T-helper 1 cell treated with Interleukin-12 subunit alpha and Interleukin-12 subunit beta and Interleukin-4 antibody, amounts not matched to agents 30 ng/mL and 1 ng/mL, for 36 hours (primary cell): Measurements from ENCODE around the gene GFI1B. TPM values are rescaled to one million over a fixed set of nuclear protein-coding genes. Genes with fewer than 3 reads are reported as not detected.

ENCODE experiments used
- intact Hi-C: fragments of 100-400 bp; cut with micrococcal nuclease; formaldehyde crosslinking; loops from one replicate; pipeline ENCODE4 v1.15.1; 2024
- total RNA-seq: library from RNA; stranded (reverse); gene quantifications from 2 replicates; pipeline ENCODE4 v1.2.3, GENCODE V29; 2022

Gene GFI1B
- total RNA-seq, 1 donor from 2014 or later = not detected

GRCh38 chr9:133008406-133008805 lies 29.9 kb downstream of the GFI1B start:
- intact Hi-C loops = no loop called here

GRCh38 chr9:133008824-133009223 lies 30.3 kb downstream of the GFI1B start:
- intact Hi-C loops = no loop called here

- intact Hi-C loops = no loop called here
These were observed 31.6 kb downstream of the GFI1B start for GRCh38 chr9:133009906-133010582.

- intact Hi-C loops = no loop called here
These were observed 36.2 kb downstream of the GFI1B start for GRCh38 chr9:133014696-133015095.

GRCh38 chr9:133023117-133023890 lies 44.8 kb downstream of the GFI1B start:
- intact Hi-C loops = loop anchor here (2.0 kb wide), 2 partner anchors 79 to 145 kb away; partner anchors contain the start of genes AK8, SPACA9 and TSC1

- intact Hi-C loops = no loop called here
These were observed 47.9 kb downstream of the GFI1B start for GRCh38 chr9:133026426-133026825.

- intact Hi-C loops = no loop called here
These were observed 48.6 kb downstream of the GFI1B start for GRCh38 chr9:133027134-133027533.

- intact Hi-C loops = no loop called here
These were observed 49.7 kb downstream of the GFI1B start for GRCh38 chr9:133028221-133028620.

GRCh38 chr9:133029994-133030316 lies 51.5 kb downstream of the GFI1B start:
- intact Hi-C loops = loop anchor here (1.0 to 5.0 kb wide), 15 partner anchors 8 to 1038 kb away; partner anchors contain the start of genes AK8, BRD3, BRD3OS and CACFD1

GRCh38 chr9:133030317-133031129 lies 52.0 kb downstream of the GFI1B start, which contains the start of gene GTF3C5:
TSS of gene GTF3C5 (plus strand) at chr9:133030997. CDS start at chr9:133031012, 15 bp downstream.
- intact Hi-C loops = loop anchor here (1.0 to 5.0 kb wide), 15 partner anchors 8 to 1038 kb away; partner anchors contain the start of genes AK8, BRD3, BRD3OS and CACFD1

- intact Hi-C loops = loop anchor here (2.0 to 5.0 kb wide), 6 partner anchors 71 to 679 kb away; partner anchors contain the start of genes AK8, GTF3C4, SETX and SPACA9
These were observed 52.6 kb downstream of the GFI1B start for GRCh38 chr9:133031130-133031422.

GRCh38 chr9:133031496-133031911 lies 53.0 kb downstream of the GFI1B start:
- intact Hi-C loops = loop anchor here (2.0 to 5.0 kb wide), 6 partner anchors 71 to 679 kb away; partner anchors contain the start of genes AK8, GTF3C4, SETX and SPACA9

- intact Hi-C loops = loop anchor here (5.0 kb wide), 3 partner anchors 70 to 680 kb away; partner anchors contain the start of genes SETX and TTF1
These were observed 53.7 kb downstream of the GFI1B start for GRCh38 chr9:133032171-133032570.

GRCh38 chr9:133035669-133036068 lies 57.2 kb downstream of the GFI1B start:
- intact Hi-C loops = no loop called here

GRCh38 chr9:133037775-133038515 lies 59.5 kb downstream of the GFI1B start:
- intact Hi-C loops = no loop called here

- intact Hi-C loops = loop anchor here (1.0 to 5.0 kb wide), 3 partner anchors 56 to 139 kb away; no protein-coding TSS in a partner anchor
These were observed 62.5 kb downstream of the GFI1B start for GRCh38 chr9:133040892-133041479.
